ENCODE data around the gene PPP4R3A. TPM values are rescaled to one million over a fixed set of nuclear protein-coding genes. Genes with fewer than 3 reads are reported as not detected.

Gene PPP4R3A
- total RNA-seq, 1 donor from 2014 or later: 98.9 TPM

- Mint-ChIP-seq H3K4me1 (peaks cover 50% of the 10 kb centered on the region), H3K27ac (peak within 1 kb of the TSS; percentile 64), H3K4me3 (peak within 1 kb of the TSS; percentile 98), H3K27me3 (ENCODE audit: insufficient read depth, low read depth) (peaks cover 12% of the 10 kb centered on the region), H3K9me3 (no peaks in the 10 kb centered on the region), H3K36me3 (peaks cover 17% of the 10 kb centered on the region)
- DNase-seq (ENCODE audit: low spot score): peak; percentile 93
- Histone ChIP-seq H3K4me3 (peak within 1 kb of the TSS; percentile 69), H3K4me1 (peaks cover 37% of the 10 kb centered on the region), H3K9me3 (ENCODE audit: low read depth) (no peaks in the 10 kb centered on the region), H3K79me2 (ENCODE audit: low read depth) (peaks cover 48% of the 10 kb centered on the region), H3K4me2 (peak within 1 kb of the TSS; percentile 94), H4K20me1 (ENCODE audit: low read depth) (peaks cover 42% of the 10 kb centered on the region), H3K27me3 (peaks cover 7% of the 10 kb centered on the region), H2AFZ (replicated peaks) (peak within 1 kb of the TSS; percentile 46), H3K9ac (peak within 1 kb of the TSS; percentile 5), H3K27ac (no peak within 1 kb of the TSS), H3F3A (ENCODE audit: low read depth) (peaks cover 37% of the 10 kb centered on the region), H3K36me3 (no peaks in the 10 kb centered on the region)
- TF ChIP-seq CTCF (IDR thresholded peaks at IDR 0.05): no peak
- TF ChIP-seq EZH2 (IDR thresholded peaks at IDR 0.05): no peak
- no peak for TF ChIP-seq EZH2phosphoT487 (IDR thresholded peaks at IDR 0.05)
Measured at GRCh38 chr14:91417120-91417982, 92.8 kb downstream of the PPP4R3A start, which contains the start of gene CCDC88C. Gene CCDC88C (minus strand): TSS chr14:91417820. CDS start chr14:91417690, 130 bp downstream.

- Mint-ChIP-seq H3K36me3 (peaks cover 18% of the 10 kb centered on the region), H3K27me3 (ENCODE audit: insufficient read depth, low read depth) (peaks cover 12% of the 10 kb centered on the region), H3K27ac (peak overlapping the region; percentile 64), H3K4me3 (peak overlapping the region; percentile 98), H3K9me3 (no peaks in the 10 kb centered on the region), H3K4me1 (peaks cover 50% of the 10 kb centered on the region)
- Histone ChIP-seq H3K36me3 (no peaks in the 10 kb centered on the region), H2AFZ (replicated peaks) (no peak overlapping the region), H3K79me2 (ENCODE audit: low read depth) (peaks cover 54% of the 10 kb centered on the region), H3K27ac (no peak overlapping the region), H3K4me2 (peak overlapping the region; percentile 94), H4K20me1 (ENCODE audit: low read depth) (peaks cover 45% of the 10 kb centered on the region), H3K4me1 (peaks cover 37% of the 10 kb centered on the region), H3K27me3 (peaks cover 7% of the 10 kb centered on the region), H3F3A (ENCODE audit: low read depth) (peaks cover 37% of the 10 kb centered on the region), H3K9ac (peak overlapping the region; percentile 5), H3K4me3 (peak overlapping the region; percentile 69), H3K9me3 (ENCODE audit: low read depth) (no peaks in the 10 kb centered on the region)
- DNase-seq (ENCODE audit: low spot score): no peak
- TF ChIP-seq EZH2 (IDR thresholded peaks at IDR 0.05) (no peak), CTCF (IDR thresholded peaks at IDR 0.05) (no peak), EZH2phosphoT487 (IDR thresholded peaks at IDR 0.05) (no peak)
Measured at GRCh38 chr14:91416744-91417119, 93.4 kb downstream of the PPP4R3A start.

- H3K4me2 ChIP-seq: peak overlapping the region; percentile 94
- H3K4me3 ChIP-seq: peak overlapping the region; percentile 69
- peaks cover 60% of the 10 kb centered on the region for H3K79me2 ChIP-seq (ENCODE audit: low read depth)
- Mint-ChIP-seq H3K36me3 (peaks cover 21% of the 10 kb centered on the region), H3K27ac (peak overlapping the region; percentile 64), H3K27me3 (ENCODE audit: insufficient read depth, low read depth) (peaks cover 11% of the 10 kb centered on the region), H3K9me3 (no peaks in the 10 kb centered on the region), H3K4me1 (peaks cover 53% of the 10 kb centered on the region), H3K4me3 (peak overlapping the region; percentile 98)
- no peaks in the 10 kb centered on the region for H3K36me3 ChIP-seq
- H3K4me1 ChIP-seq: peaks cover 39% of the 10 kb centered on the region
- peaks cover 37% of the 10 kb centered on the region for H3F3A ChIP-seq (ENCODE audit: low read depth)
- H2AFZ ChIP-seq (replicated peaks): no peak overlapping the region
- no peak overlapping the region for H3K9ac ChIP-seq
- peaks cover 7% of the 10 kb centered on the region for H3K27me3 ChIP-seq
- DNase-seq (ENCODE audit: low spot score): no peak
- TF ChIP-seq EZH2 (IDR thresholded peaks at IDR 0.05) (no peak), EZH2phosphoT487 (IDR thresholded peaks at IDR 0.05) (no peak), CTCF (IDR thresholded peaks at IDR 0.05) (no peak)
- H3K9me3 ChIP-seq (ENCODE audit: low read depth): no peaks in the 10 kb centered on the region
- no peak overlapping the region for H3K27ac ChIP-seq
- peaks cover 52% of the 10 kb centered on the region for H4K20me1 ChIP-seq (ENCODE audit: low read depth)
Measured at GRCh38 chr14:91415794-91416743, 94.0 kb downstream of the PPP4R3A start.

Data from neural progenitor cell (in vitro differentiated cells).